HG02970 (cell line): ENCODE results near the gene DDR1.

ENCODE experiments used
- ATAC-seq: cut with Tn5 transposase; IDR thresholded peaks from one replicate; pipeline ENCODE4 v1.9.1; 2021; ENCODE audit warnings: mild to moderate bottlenecking, moderate library complexity, moderate number of reproducible peaks; ENCODE audit not compliant: unreplicated experiment, low FRiP score

DDR1 gene

GRCh38 chr6:30879684-30880427 is 4.5 kb upstream of the DDR1 start:
- ATAC-seq = no peak

GRCh38 chr6:30880698-30881252 is 3.5 kb upstream of the DDR1 start:
- ATAC-seq = no peak

- no peak for ATAC-seq
Measured at GRCh38 chr6:30881392-30882203, 2.7 kb upstream of the DDR1 start.

- ATAC-seq = no peak
Measured at GRCh38 chr6:30882204-30882758, 2.0 kb upstream of the DDR1 start.

GRCh38 chr6:30882759-30883684 is 1.3 kb upstream of the DDR1 start:
- no peak for ATAC-seq

- no peak for ATAC-seq
Measured at GRCh38 chr6:30884521-30885480, 482 bp downstream of the DDR1 start.

GRCh38 chr6:30885481-30885998 is 1.2 kb downstream of the DDR1 start:
- ATAC-seq = no peak

GRCh38 chr6:30885999-30886896 is 1.9 kb downstream of the DDR1 start:
- no peak for ATAC-seq

- ATAC-seq = no peak
Measured at GRCh38 chr6:30886897-30887255, 2.6 kb downstream of the DDR1 start.

GRCh38 chr6:30887901-30888815 is 3.8 kb downstream of the DDR1 start:
- ATAC-seq = no peak

- ATAC-seq = no peak
Measured at GRCh38 chr6:30888816-30889495, 4.6 kb downstream of the DDR1 start.

- no peak for ATAC-seq
Measured at GRCh38 chr6:30889496-30889885, 5.2 kb downstream of the DDR1 start.

GRCh38 chr6:30889921-30890645 is 5.8 kb downstream of the DDR1 start:
- ATAC-seq = no peak

- no peak for ATAC-seq
Measured at GRCh38 chr6:30890646-30891449, 6.5 kb downstream of the DDR1 start.

GRCh38 chr6:30891450-30891723 is 7.1 kb downstream of the DDR1 start:
- no peak for ATAC-seq
